Measurements from ENCODE around the gene SENP8.
"Not testable (repeated sequence)": the region's sequence is repeated elsewhere in the genome, so short reads cannot be mapped to it uniquely, and the experiment has no call there.

Gene SENP8

DNA sequence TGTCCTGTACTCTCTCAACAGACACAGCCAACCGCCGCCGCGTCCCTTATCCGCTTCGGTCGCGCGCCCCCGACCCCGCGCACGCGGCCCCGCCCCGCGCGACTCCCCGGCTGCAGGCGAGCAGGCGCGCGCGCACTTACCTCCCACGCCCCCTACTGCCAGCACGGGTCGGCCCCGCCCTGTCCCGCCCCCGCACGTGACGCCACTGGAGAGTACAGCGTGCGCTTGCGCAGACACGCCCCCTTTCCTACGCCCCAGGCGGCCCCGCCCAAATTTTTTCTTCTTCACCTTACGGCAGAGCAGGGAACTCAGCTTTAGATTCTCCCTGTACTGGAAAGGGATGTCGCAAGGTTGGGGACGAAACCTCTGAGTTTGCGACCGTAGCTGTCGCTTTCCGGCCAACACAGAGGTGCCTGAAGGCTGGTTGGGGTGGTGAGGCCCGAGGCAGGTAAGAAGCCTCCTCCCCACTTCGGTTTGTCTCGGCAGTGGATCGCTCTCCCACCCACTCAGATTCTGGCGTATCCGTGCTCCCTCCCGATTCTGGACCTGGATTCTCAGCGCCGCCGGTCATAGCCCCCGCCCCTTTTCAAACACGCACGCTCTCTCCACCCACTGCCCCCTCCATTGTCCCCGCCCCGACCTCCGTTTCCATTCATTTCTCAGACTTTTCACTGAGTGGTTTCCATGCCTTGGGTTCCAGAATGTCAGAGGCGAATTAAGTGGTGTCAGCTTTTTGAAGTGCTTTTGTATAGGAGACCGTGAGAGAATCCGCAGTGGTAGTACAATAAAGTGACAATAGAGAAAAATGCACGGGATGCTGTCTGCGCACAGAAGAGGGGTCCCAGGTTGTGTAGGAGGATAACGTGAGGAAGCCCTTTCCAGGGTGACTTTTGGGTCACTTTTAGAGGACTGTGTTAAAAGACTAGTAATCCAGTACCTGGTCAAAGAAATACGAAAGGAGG is at the start of gene SENP8, which contains the start of gene MYO9A:
SENP8 (plus strand) TSS at position 387 of the 962 bp plus-strand sequence. CDS start 21,221 bp downstream, outside the sequence.
MYO9A (minus strand) TSS at position 134 of the 962 bp plus-strand sequence. CDS start 71,587 bp downstream, outside the sequence.
- TF ChIP-seq, protein P1, sequence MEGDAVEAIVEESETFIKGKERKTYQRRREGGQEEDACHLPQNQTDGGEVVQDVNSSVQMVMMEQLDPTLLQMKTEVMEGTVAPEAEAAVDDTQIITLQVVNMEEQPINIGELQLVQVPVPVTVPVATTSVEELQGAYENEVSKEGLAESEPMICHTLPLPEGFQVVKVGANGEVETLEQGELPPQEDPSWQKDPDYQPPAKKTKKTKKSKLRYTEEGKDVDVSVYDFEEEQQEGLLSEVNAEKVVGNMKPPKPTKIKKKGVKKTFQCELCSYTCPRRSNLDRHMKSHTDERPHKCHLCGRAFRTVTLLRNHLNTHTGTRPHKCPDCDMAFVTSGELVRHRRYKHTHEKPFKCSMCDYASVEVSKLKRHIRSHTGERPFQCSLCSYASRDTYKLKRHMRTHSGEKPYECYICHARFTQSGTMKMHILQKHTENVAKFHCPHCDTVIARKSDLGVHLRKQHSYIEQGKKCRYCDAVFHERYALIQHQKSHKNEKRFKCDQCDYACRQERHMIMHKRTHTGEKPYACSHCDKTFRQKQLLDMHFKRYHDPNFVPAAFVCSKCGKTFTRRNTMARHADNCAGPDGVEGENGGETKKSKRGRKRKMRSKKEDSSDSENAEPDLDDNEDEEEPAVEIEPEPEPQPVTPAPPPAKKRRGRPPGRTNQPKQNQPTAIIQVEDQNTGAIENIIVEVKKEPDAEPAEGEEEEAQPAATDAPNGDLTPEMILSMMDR (conservative IDR thresholded peaks at IDR 0.05) = peak; percentile 14
- no peak for TF ChIP-seq ZFX (IDR thresholded peaks at IDR 0.05)
- H3K27ac ChIP-seq = peak within 1 kb of the TSS; percentile 85

DNA sequence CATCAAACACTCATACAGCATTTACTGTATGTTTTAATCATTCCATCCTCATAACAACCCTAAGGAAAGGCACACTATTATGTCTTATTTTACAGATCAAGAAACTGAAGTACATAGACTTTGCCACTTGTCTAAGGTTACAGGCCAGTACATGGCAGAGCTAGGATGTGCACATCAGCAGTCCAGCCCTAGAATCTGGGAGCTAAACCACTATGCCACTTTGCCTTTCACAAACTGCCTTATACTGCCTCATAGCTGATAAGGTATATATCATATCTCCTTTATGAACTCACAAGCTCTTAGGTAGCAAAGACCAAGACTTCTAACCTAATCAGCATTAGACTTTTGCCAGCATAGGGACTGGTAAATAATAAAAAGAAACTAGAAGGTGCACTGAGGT is 49.3 kb upstream of the SENP8 start:
- H3K27ac ChIP-seq = no peak overlapping the region
- TF ChIP-seq ZFX (IDR thresholded peaks at IDR 0.05) = no peak
- TF ChIP-seq, protein P1 (conservative IDR thresholded peaks at IDR 0.05) = no peak

DNA sequence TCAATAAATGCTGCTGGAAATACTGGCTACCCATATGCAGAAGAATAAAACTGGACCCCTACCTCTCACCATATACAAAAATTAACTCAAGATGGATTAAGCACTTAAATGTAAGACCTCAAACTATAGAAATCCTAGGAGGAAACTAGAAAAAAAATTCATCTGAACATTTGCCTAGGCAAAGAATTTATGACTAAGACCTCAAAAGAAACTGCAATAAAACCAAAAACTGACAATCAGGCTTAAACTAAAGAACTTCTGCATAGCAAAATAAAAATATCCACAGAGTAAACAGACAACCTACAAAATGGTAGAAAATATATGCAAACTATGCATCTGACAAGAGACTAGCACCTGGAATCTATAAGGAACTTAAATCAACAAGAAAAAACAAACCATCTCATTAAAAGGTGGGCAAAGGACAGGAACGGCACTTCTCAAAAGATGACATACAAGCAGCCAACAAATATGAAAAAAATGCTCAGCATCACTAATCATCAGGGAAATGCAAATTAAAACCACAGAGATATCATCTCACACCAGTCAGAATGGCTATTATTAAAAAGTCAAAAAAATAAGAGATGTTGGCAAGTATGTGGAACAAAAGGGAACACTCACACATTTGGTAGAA is 47.3 kb upstream of the SENP8 start:
- TF ChIP-seq ZFX (IDR thresholded peaks at IDR 0.05) = no peak
- TF ChIP-seq, protein P1 (conservative IDR thresholded peaks at IDR 0.05) = no peak
- H3K27ac ChIP-seq = no peak overlapping the region

DNA sequence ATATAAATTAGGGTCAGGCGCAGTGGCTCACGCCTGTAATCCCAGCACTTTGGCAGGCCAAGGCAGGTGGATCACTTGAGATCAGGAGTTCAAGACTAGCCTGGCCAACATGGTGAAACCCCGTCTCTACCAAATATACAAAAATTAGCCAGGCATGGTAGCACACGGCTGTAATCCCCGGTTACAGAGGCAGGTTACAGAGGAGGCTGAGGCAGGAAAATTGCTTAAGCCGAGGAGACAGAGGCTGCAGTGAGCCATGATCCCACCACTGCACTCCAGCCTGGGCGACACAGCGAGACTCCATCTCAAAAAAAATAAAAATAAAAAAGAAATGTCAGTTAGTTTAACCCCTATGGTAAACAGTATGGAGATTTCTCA is 46.8 kb upstream of the SENP8 start:
- H3K27ac ChIP-seq = not testable (repeated sequence)

DNA sequence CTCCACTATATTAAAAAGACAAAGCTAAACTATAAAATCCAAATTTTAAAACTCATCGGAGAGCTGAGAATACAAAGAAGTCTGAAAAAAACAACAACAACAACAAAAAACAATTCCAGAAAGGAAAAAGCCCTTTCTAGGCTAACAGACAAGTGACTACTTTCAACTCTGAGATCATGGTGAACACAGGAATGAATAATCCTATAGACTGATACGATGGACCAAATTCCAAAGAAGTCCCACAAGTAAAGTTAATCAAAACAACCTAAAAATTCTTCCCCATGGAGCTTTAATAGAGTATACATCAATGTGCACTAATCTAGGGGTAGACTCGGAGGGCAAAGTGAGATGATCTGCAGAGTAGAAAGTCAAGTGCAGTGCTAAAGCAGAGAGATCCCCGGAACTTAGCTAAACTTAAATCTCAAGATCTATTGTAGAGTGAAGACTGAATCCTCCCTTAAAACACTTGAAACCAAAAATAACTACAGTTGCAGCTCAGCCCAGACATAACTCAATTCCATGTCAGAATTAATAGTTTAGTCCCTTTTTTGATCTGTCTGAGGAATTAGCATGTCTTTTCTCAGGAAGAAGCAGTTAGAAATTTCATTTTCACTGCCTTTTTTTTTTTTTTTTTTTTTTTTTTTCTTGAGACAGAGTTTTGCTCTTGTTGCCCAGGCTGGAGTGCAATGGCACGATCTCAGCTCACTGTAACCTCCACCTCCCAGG is 43.7 kb upstream of the SENP8 start:
- H3K27ac ChIP-seq = no peak overlapping the region
- TF ChIP-seq, protein P1 (conservative IDR thresholded peaks at IDR 0.05) = no peak
- TF ChIP-seq ZFX (IDR thresholded peaks at IDR 0.05) = no peak

DNA sequence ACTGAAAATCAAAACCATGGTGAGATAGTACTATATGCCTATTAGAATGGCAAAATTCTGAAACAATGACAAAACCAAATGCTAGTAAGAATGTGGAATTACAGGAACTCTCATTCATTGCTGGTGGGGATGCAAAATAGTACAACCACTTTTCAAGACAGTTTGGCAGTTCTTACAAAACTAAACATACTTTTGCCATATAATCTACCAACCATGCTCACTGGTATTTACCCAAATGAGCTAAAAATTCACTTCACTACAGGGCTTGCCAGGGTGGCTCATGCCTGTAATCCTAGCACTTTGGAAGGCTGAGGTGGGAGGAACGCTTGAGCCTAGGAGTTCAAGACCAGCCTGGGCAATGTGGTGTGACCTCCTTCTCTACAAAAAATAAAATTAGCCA is 40.3 kb upstream of the SENP8 start:
- H3K27ac ChIP-seq = no peak overlapping the region
- TF ChIP-seq, protein P1 (conservative IDR thresholded peaks at IDR 0.05) = no peak
- no peak for TF ChIP-seq ZFX (IDR thresholded peaks at IDR 0.05)

DNA sequence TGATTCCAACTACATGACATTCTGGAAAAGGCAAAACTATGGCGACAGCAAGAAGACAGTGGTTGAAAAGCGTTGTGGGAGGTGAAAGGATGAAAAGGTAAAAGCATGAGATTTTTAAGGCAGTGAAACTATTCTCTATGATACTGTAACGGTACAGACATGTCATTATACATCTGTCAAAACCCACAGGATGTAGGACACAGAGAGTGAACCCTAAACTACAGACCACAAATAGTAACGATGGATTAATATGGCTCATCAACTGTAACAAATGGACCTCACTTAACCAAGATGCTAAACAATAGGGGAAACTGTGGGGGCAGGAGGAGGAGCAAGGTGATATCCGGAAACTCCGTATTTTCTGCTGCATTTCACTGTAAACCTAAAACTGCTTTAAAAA is 39.3 kb upstream of the SENP8 start:
- no peak for TF ChIP-seq ZFX (IDR thresholded peaks at IDR 0.05)
- TF ChIP-seq, protein P1 (conservative IDR thresholded peaks at IDR 0.05) = no peak
- no peak overlapping the region for H3K27ac ChIP-seq
